CD14-positive monocyte (primary cell): Measurements from ENCODE around the gene SLC22A6. TPM values are rescaled to one million over a fixed set of nuclear protein-coding genes. Genes with fewer than 3 reads are reported as not detected.

Source experiments
- DNase-seq, 3 donors: peaks; one replicate each; pipeline ENCODE4 v3.0.0-alpha.2; 2011 to 2022
- H2AFZ ChIP-seq: 2 replicates; pipeline ENCODE4 v1.6.0; 2012; ENCODE audit warnings: mild to moderate bottlenecking, low read depth, low read length, inconsistent platforms; ENCODE audit not compliant: insufficient read depth, poor library complexity, severe bottlenecking
- H3K27ac ChIP-seq, 2 donors: 1 replicate in 1 of 2; 2 replicates in 1 of 2; pipeline ENCODE4 v1.5.1; 2012 to 2013; ENCODE audit warnings: low read length in 2 of 2, control low read depth in 1 of 2, inconsistent platforms in 1 of 2, low read depth in 1 of 2, mild to moderate bottlenecking in 1 of 2
- H3K27me3 ChIP-seq, 2 donors: one replicate each; pipeline versions ENCODE4 v1.6.0 to v1.6.1; 2011 to 2013; ENCODE audit warnings: low read length in 2 of 2; ENCODE audit not compliant: control insufficient read depth in 2 of 2, insufficient read depth in 2 of 2
- H3K36me3 ChIP-seq, 2 donors: replicated peaks in 1 of 2; 1 replicate in 1 of 2; 2 replicates in 1 of 2; pipeline versions ENCODE4 v1.5.1 to v1.6.1; 2012 to 2013; ENCODE audit warnings: low read length in 2 of 2, control low read depth in 1 of 2, inconsistent platforms in 1 of 2, mild to moderate bottlenecking in 1 of 2; ENCODE audit not compliant: insufficient read depth in 2 of 2, control insufficient read depth in 1 of 2
- H3K4me1 ChIP-seq, 2 donors: 1 replicate in 1 of 2; 2 replicates in 1 of 2; pipeline versions ENCODE4 v1.5.1 to v1.6.1; 2012 to 2013; ENCODE audit warnings: low read length in 2 of 2, control low read depth in 1 of 2, inconsistent platforms in 1 of 2, mild to moderate bottlenecking in 1 of 2, moderate library complexity in 1 of 2; ENCODE audit not compliant: insufficient read depth in 2 of 2, control insufficient read depth in 1 of 2
- H3K4me2 ChIP-seq: replicated peaks from 2 replicates; pipeline ENCODE3; 2012; ENCODE audit warnings: low read length, moderate library complexity, mild to moderate bottlenecking; ENCODE audit not compliant: poor library complexity, severe bottlenecking; ENCODE audit errors: extremely low read depth
- H3K4me3 ChIP-seq, 3 experiments: fragments of 200-600 bp in 1 of 3; sonication (generic) in 1 of 3; replicated peaks in 1 of 3; 1 replicate in 2 of 3; 2 replicates in 1 of 3; pipeline ENCODE4 v1.5.1; 2011 to 2013; ENCODE audit warnings: low read length in 3 of 3, mild to moderate bottlenecking in 3 of 3, control low read depth in 2 of 3, low read depth in 2 of 3, inconsistent platforms in 1 of 3, moderate library complexity in 1 of 3
- H3K79me2 ChIP-seq: 2 replicates; pipeline ENCODE4 v1.6.0; 2012; ENCODE audit warnings: mild to moderate bottlenecking, control low read depth, inconsistent platforms, low read length, moderate library complexity; ENCODE audit not compliant: insufficient read depth
- H3K9ac ChIP-seq: 2 replicates; pipeline ENCODE4 v1.6.0; 2017; ENCODE audit warnings: low read length, mild to moderate bottlenecking; ENCODE audit not compliant: insufficient read depth, poor library complexity, severe bottlenecking
- H3K9me3 ChIP-seq, 2 donors: replicated peaks in 1 of 2; 1 replicate in 1 of 2; 2 replicates in 1 of 2; pipeline versions ENCODE4 v1.5.1 to v1.6.1; 2012 to 2013; ENCODE audit warnings: low read length in 2 of 2, control low read depth in 1 of 2; ENCODE audit not compliant: control insufficient read depth in 1 of 2, insufficient read depth in 1 of 2
- H4K20me1 ChIP-seq: 2 replicates; pipeline ENCODE4 v1.6.0; 2012; ENCODE audit warnings: mild to moderate bottlenecking, low read length, control low read depth, moderate library complexity; ENCODE audit not compliant: insufficient read depth
- H3K27ac Mint-ChIP-seq, 7 donors: one replicate each; pipeline ENCODE4 v1.8.0; 2020; ENCODE audit warnings: mild to moderate bottlenecking in 7 of 7, mixed read lengths in 7 of 7, moderate library complexity in 6 of 7, inconsistent platforms in 2 of 7
- H3K27me3 Mint-ChIP-seq, 3 donors: one replicate each; pipeline ENCODE4 v1.8.0; 2021 to 2022; ENCODE audit warnings: low read depth in 3 of 3, mild to moderate bottlenecking in 3 of 3, mixed read lengths in 3 of 3, moderate library complexity in 3 of 3, inconsistent platforms in 1 of 3
- H3K36me3 Mint-ChIP-seq, 2 donors: one replicate each; pipeline ENCODE4 v1.8.0; 2020; ENCODE audit warnings: mixed read lengths in 2 of 2, inconsistent platforms in 1 of 2, mild to moderate bottlenecking in 1 of 2
- H3K4me1 Mint-ChIP-seq: one replicate; pipeline ENCODE4 v1.8.0; 2020; ENCODE audit warnings: mild to moderate bottlenecking, mixed read lengths
- H3K4me3 Mint-ChIP-seq, 2 donors: one replicate each; pipeline ENCODE4 v1.8.0; 2020; ENCODE audit warnings: mild to moderate bottlenecking in 2 of 2, mixed read lengths in 2 of 2, moderate library complexity in 1 of 2
- H3K9me3 Mint-ChIP-seq, 7 donors: one replicate each; pipeline ENCODE4 v1.8.0; 2020 to 2022; ENCODE audit warnings: mixed read lengths in 7 of 7, mild to moderate bottlenecking in 6 of 7, moderate library complexity in 6 of 7, inconsistent platforms in 2 of 7
- WGBS: methylation state at CpG from one replicate; pipeline ENCODE4 v1.1.5; 2013; ENCODE audit warnings: missing lambda C conversion rate; ENCODE audit not compliant: insufficient coverage; 5-methylcytosine and 5-hydroxymethylcytosine counted together
- intact Hi-C, 2 donors: fragments of 100-400 bp; cut with micrococcal nuclease; formaldehyde crosslinking; loops; one replicate each; pipeline versions ENCODE4 v1.15.0 to v1.15.1; 2023
- polyA plus RNA-seq, 3 donors: library from polyadenylated mRNA; depleted of rRNA in 1 of 3; unstranded in 2 of 3; stranded (reverse) in 1 of 3; fragments of 300-500 nt in 2 of 3; fragments of >200 nt in 1 of 3; fragmentation: Illumina TruSeq in 2 of 3; gene quantifications; 1 replicate in 2 of 3; 2 replicates in 1 of 3; pipeline ENCODE4 v1.2.3, GENCODE V29; 2012 to 2021
- TF ChIP-seq, protein P1 (sequence below): fragments of 200-600 bp; IDR thresholded peaks from one replicate; pipeline ENCODE4 v1.8.0; 2022; ENCODE audit warnings: antibody characterized with exemption, mild to moderate bottlenecking

Gene SLC22A6
- polyA plus RNA-seq, 3 donors, result not detected

DNA sequence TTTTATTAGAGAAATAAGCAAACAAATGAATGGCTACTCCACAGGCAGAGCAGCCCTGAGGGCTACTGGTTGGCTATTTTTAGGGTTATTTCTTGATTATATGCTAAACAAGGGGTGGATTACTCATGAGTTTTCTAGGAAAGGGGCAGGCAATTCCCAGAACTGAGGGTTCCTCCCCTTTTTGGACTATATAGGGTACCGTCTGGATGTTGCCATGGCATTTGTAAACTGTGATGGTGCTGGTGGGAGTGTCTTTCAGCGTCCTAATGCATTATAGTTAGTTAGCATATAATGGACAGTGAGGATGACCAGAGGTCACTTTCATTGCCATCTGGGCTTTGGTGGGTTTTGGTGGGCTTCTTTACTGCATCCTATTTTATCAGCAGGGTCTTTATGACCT, 19.2 kb downstream of the SLC22A6 start:
- TF ChIP-seq, protein P1, sequence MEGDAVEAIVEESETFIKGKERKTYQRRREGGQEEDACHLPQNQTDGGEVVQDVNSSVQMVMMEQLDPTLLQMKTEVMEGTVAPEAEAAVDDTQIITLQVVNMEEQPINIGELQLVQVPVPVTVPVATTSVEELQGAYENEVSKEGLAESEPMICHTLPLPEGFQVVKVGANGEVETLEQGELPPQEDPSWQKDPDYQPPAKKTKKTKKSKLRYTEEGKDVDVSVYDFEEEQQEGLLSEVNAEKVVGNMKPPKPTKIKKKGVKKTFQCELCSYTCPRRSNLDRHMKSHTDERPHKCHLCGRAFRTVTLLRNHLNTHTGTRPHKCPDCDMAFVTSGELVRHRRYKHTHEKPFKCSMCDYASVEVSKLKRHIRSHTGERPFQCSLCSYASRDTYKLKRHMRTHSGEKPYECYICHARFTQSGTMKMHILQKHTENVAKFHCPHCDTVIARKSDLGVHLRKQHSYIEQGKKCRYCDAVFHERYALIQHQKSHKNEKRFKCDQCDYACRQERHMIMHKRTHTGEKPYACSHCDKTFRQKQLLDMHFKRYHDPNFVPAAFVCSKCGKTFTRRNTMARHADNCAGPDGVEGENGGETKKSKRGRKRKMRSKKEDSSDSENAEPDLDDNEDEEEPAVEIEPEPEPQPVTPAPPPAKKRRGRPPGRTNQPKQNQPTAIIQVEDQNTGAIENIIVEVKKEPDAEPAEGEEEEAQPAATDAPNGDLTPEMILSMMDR, result no peak
- intact Hi-C loops, result no loop called here
- 88% methylated on average over 1 of the region's 2 CpGs for WGBS
- Mint-ChIP-seq H3K27ac (no peak overlapping the region), H3K9me3 (peaks cover 0 to 13% (median 3%) of the 10 kb centered on the region in 7 donors), H3K4me3 (no peak overlapping the region), H3K27me3 (peaks cover 6 to 32% (median 16%) of the 10 kb centered on the region in 3 donors), H3K36me3 (no peaks in the 10 kb centered on the region), H3K4me1 (no peaks in the 10 kb centered on the region)
- Histone ChIP-seq H3K27me3 (peaks cover 5 to 14% of the 10 kb centered on the region in 2 donors), H3K4me3 (no peak overlapping the region), H3K4me1 (no peaks in the 10 kb centered on the region), H3K9ac (no peak overlapping the region), H3K36me3 (no peaks in the 10 kb centered on the region), H3K9me3 (no peaks in the 10 kb centered on the region), H2AFZ (no peak overlapping the region), H3K79me2 (no peaks in the 10 kb centered on the region), H3K4me2 (no peak overlapping the region), H3K27ac (no peak overlapping the region), H4K20me1 (no peaks in the 10 kb centered on the region)
- DNase-seq, result no peak

DNA sequence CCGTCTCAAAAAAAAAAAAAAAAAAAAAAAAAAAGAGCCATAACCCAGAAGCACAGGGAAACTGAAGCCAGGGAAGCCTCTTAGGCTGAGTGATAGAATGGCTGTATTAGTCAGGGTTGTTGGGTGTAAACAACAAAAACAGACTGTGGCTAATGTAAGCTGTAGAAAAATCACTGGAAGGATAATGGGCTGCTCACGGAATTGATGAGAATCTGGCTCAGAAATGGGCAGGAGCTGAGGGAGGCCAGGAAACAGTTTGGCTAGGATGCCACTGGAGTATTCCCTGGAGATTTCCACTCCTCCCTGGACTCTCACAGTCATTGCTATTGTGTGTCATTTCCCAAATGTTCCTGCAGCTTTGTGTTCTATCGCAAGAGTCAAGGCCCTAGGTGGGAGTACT, 22.4 kb downstream of the SLC22A6 start:
- H3K27ac Mint-ChIP-seq, result no peak overlapping the region
- H3K9me3 ChIP-seq, result no peaks in the 10 kb centered on the region
- no peak for DNase-seq
- no peak overlapping the region for H3K4me2 ChIP-seq
- intact Hi-C loops, result no loop called here
- no peaks in the 10 kb centered on the region for H4K20me1 ChIP-seq
- H3K27me3 ChIP-seq, result peaks cover 0 to 4% of the 10 kb centered on the region in 2 donors
- H3K79me2 ChIP-seq, result no peaks in the 10 kb centered on the region
- no peak overlapping the region for H2AFZ ChIP-seq
- H3K27me3 Mint-ChIP-seq, result peaks cover 10 to 15% (median 13%) of the 10 kb centered on the region in 3 donors
- WGBS, result 100% methylated on average over 2 of the region's 3 CpGs
- no peak overlapping the region for H3K9ac ChIP-seq
- no peak overlapping the region for H3K27ac ChIP-seq
- H3K36me3 Mint-ChIP-seq, result no peaks in the 10 kb centered on the region
- peaks cover 0 to 11% (median 3%) of the 10 kb centered on the region in 7 donors for H3K9me3 Mint-ChIP-seq
- no peaks in the 10 kb centered on the region for H3K4me1 ChIP-seq
- no peak overlapping the region for H3K4me3 Mint-ChIP-seq
- TF ChIP-seq, protein P1, result no peak
- H3K36me3 ChIP-seq, result no peaks in the 10 kb centered on the region
- H3K4me3 ChIP-seq, result no peak overlapping the region
- peaks cover 8% of the 10 kb centered on the region for H3K4me1 Mint-ChIP-seq
